OCI-LY7 (cell line): ENCODE data around the gene GNG13.

Experiments used
- EZH2phosphoT487 ChIP-seq: fragments of 200-600 bp; sonication (generic); IDR thresholded peaks from 2 replicates; pipeline ENCODE4 v1.6.1; 2018; ENCODE audit warnings: low read depth, borderline replicate concordance, mild to moderate bottlenecking, mixed run types, antibody characterized with exemption, low read length, moderate library complexity, mixed read lengths
- TF ChIP-seq, protein P1 (sequence below): fragments of 200-600 bp; sonication (generic); conservative IDR thresholded peaks from 2 replicates; pipeline ENCODE4 v1.5.1; 2014; ENCODE audit warnings: mild to moderate bottlenecking, antibody characterized with exemption, low read length, moderate library complexity, mixed read lengths

- TF ChIP-seq, protein P1, sequence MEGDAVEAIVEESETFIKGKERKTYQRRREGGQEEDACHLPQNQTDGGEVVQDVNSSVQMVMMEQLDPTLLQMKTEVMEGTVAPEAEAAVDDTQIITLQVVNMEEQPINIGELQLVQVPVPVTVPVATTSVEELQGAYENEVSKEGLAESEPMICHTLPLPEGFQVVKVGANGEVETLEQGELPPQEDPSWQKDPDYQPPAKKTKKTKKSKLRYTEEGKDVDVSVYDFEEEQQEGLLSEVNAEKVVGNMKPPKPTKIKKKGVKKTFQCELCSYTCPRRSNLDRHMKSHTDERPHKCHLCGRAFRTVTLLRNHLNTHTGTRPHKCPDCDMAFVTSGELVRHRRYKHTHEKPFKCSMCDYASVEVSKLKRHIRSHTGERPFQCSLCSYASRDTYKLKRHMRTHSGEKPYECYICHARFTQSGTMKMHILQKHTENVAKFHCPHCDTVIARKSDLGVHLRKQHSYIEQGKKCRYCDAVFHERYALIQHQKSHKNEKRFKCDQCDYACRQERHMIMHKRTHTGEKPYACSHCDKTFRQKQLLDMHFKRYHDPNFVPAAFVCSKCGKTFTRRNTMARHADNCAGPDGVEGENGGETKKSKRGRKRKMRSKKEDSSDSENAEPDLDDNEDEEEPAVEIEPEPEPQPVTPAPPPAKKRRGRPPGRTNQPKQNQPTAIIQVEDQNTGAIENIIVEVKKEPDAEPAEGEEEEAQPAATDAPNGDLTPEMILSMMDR = no peak
- no peak for TF ChIP-seq EZH2phosphoT487
Measured at GRCh38 chr16:802461-802860, 1.9 kb upstream of the GNG13 start.
